Peyer's patch (tissue), 4 donors: ENCODE measurements around the gene ANKRD29. TPM values are rescaled to one million over a fixed set of nuclear protein-coding genes. Genes with fewer than 3 reads are reported as not detected.

Experiments
- DNase-seq, 3 donors: peaks; one replicate each; pipeline ENCODE4 v3.0.0-alpha.2; 2017 to 2019
- H3K27ac ChIP-seq, 4 donors: fragments of 200-600 bp; sonication (generic); one replicate each; pipeline ENCODE4 v1.5.1; 2016 to 2019
- H3K27me3 ChIP-seq, 2 donors: fragments of 200-600 bp; sonication (generic); one replicate each; pipeline ENCODE4 v1.5.1; 2019
- H3K36me3 ChIP-seq, 3 donors: fragments of 200-600 bp; sonication (generic); one replicate each; pipeline ENCODE4 v1.5.1; 2016 to 2019
- H3K4me1 ChIP-seq, 4 donors: fragments of 200-600 bp; sonication (generic); one replicate each; pipeline ENCODE4 v1.5.1; 2016 to 2019
- H3K4me3 ChIP-seq, 4 donors: fragments of 200-600 bp; sonication (generic); 1 replicate in 3 of 4; 2 replicates in 1 of 4; pipeline ENCODE4 v1.5.1; 2016 to 2019; ENCODE audit warnings: mild to moderate bottlenecking in 1 of 4
- H3K9me3 ChIP-seq, 4 donors: fragments of 200-600 bp; sonication (generic); one replicate each; pipeline ENCODE4 v1.5.1; 2016 to 2019; ENCODE audit warnings: mild to moderate bottlenecking in 1 of 4
- CTCF ChIP-seq, 6 experiments: fragments of 450-650 bp in 4 of 6; fragments of 200-600 bp in 2 of 6; sonication (generic) in 1 of 6; IDR thresholded peaks; one replicate each; pipeline ENCODE4 v1.5.1; 2017 to 2019; ENCODE audit warnings: antibody characterized with exemption in 6 of 6, mild to moderate bottlenecking in 3 of 6, moderate library complexity in 1 of 6
- POLR2A ChIP-seq, 2 donors: fragments of 450-650 bp; IDR thresholded peaks; one replicate each; pipeline ENCODE4 v1.5.1; 2017; ENCODE audit warnings: antibody characterized with exemption in 2 of 2, mild to moderate bottlenecking in 2 of 2, moderate library complexity in 2 of 2
- total RNA-seq, 4 donors: library from RNA; depleted of rRNA; stranded (reverse); fragments of >200 nt; gene quantifications; one replicate each; pipeline ENCODE4 v1.1.0, GENCODE V29; 2016

ANKRD29 gene
- total RNA-seq, 4 donors from 2014 or later: 4.0 to 18.2 (median 8.1) TPM

DNA sequence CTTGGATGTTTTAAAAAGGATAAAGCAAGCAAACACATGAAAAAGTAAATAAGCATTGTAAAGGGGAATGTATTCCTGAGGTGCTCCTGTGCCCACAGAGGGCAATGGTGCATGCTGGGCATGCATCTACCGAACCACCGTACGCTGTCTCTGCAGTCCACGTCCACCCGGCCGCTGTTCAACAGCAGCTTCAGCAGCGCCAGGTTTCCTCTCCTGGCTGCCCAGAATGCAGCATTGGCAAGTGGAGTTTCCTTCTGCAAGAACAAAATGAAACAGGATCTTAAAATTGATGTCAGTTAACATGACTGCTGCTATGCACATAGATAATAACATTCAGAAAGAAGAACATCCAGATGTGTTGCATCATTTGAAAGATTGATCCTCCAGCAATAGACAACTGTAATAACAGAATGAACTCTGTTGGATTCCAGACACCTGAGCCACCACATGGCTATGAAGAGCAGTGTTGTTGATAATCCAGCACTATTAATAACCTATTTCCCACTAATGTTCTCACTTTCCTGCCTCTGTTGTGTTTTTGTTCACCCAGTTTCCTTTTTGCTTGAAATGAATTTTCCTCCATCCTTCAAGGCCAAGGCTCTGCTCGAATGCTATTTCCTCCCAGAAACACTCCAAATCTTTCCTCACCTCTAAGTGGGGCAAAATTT, 13.6 kb downstream of the ANKRD29 start:
- Histone ChIP-seq H3K36me3 (no peaks in the 10 kb centered on the region), H3K4me1 (no peaks in the 10 kb centered on the region), H3K27me3 (no peaks in the 10 kb centered on the region), H3K27ac (no peak overlapping the region), H3K9me3 (no peaks in the 10 kb centered on the region), H3K4me3 (no peak overlapping the region)
- no peak for DNase-seq
- no peak for TF ChIP-seq POLR2A (IDR thresholded peaks at IDR 0.05)
- TF ChIP-seq CTCF (IDR thresholded peaks at IDR 0.05): no peak

DNA sequence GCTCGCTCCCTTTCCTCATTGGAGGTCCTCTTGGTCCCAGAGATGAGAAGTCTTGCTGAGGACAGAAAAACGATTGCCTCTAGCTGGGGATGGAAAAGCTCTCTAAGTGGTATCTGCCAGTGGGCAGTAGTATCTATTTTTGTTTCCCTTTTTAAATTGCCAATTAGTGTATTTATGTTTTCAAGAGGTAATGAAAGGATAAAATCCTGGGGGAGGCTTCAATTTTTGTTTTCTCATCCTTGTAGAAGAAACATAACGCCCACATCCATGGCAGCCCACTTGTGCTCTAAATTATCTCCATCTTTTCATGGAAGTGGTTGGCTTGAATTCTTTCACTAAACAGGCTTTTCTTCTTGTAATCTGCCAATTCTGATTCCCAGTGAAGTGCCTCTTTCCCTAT, 14.3 kb downstream of the ANKRD29 start:
- Histone ChIP-seq H3K9me3 (no peaks in the 10 kb centered on the region), H3K27ac (no peak overlapping the region), H3K4me1 (no peaks in the 10 kb centered on the region), H3K4me3 (no peak overlapping the region), H3K36me3 (no peaks in the 10 kb centered on the region), H3K27me3 (no peaks in the 10 kb centered on the region)
- TF ChIP-seq CTCF (IDR thresholded peaks at IDR 0.05) (no peak), POLR2A (IDR thresholded peaks at IDR 0.05) (no peak)
- no peak for DNase-seq

DNA sequence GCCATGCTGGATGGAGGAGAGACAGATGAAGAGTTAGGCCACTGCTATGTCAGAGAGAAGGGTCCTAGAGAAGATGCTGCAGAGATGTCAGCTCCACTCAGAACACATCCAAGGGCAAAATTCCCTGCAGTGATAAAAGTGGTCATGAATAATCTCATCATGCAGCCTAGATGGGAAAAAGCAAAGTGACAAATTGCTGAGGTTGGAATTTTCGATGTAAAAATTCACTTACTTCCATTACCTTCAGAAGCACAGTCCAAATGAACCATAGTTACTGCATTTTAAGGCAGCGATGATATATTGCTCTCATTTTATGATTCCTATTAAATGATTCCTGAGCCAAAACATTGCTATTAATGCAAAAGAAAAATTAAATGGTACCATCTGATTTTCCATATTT, 16.4 kb downstream of the ANKRD29 start:
- no peak for DNase-seq
- H3K27ac ChIP-seq: no peak overlapping the region
- no peaks in the 10 kb centered on the region for H3K4me1 ChIP-seq
- no peaks in the 10 kb centered on the region for H3K27me3 ChIP-seq
- H3K36me3 ChIP-seq: no peaks in the 10 kb centered on the region
- TF ChIP-seq CTCF (IDR thresholded peaks at IDR 0.05) (no peak), POLR2A (IDR thresholded peaks at IDR 0.05) (no peak)
- H3K4me3 ChIP-seq: no peak overlapping the region
- no peaks in the 10 kb centered on the region for H3K9me3 ChIP-seq

GRCh38 chr18:23645568-23646175, 17.0 kb downstream of the ANKRD29 start:
- Histone ChIP-seq H3K4me3 (no peak overlapping the region), H3K4me1 (no peaks in the 10 kb centered on the region), H3K36me3 (no peaks in the 10 kb centered on the region), H3K27me3 (no peaks in the 10 kb centered on the region), H3K9me3 (no peaks in the 10 kb centered on the region), H3K27ac (no peak overlapping the region)
- no peak for DNase-seq
- no peak for TF ChIP-seq POLR2A (IDR thresholded peaks at IDR 0.05)
- no peak for TF ChIP-seq CTCF (IDR thresholded peaks at IDR 0.05)

GRCh38 chr18:23643815-23644490, 18.8 kb downstream of the ANKRD29 start:
- H3K4me1 ChIP-seq: no peaks in the 10 kb centered on the region
- no peak for DNase-seq
- H3K4me3 ChIP-seq: no peak overlapping the region
- TF ChIP-seq POLR2A (IDR thresholded peaks at IDR 0.05) (no peak), CTCF (IDR thresholded peaks at IDR 0.05) (no peak)
- no peaks in the 10 kb centered on the region for H3K9me3 ChIP-seq
- H3K27ac ChIP-seq: no peak overlapping the region
- no peaks in the 10 kb centered on the region for H3K36me3 ChIP-seq
- H3K27me3 ChIP-seq: no peaks in the 10 kb centered on the region
